ENCODE data around the gene EXOC4.

The EXOC4 gene

GRCh38 chr7:133552079-133552478, 299.2 kb downstream of the EXOC4 start:
- H3K27me3 ChIP-seq (ENCODE audit: insufficient read depth, low read length) = no peaks in the 10 kb centered on the region
- H3K4me3 ChIP-seq (ENCODE audit: low read length) = no peak overlapping the region
- H3K9ac ChIP-seq (ENCODE audit: low read depth, low read length) = no peak overlapping the region
- H3K4me1 ChIP-seq (ENCODE audit: insufficient read depth, low read length) = no peaks in the 10 kb centered on the region
- H3K9me3 ChIP-seq (ENCODE audit: insufficient read depth, low read depth, low read length) = no peaks in the 10 kb centered on the region
- H3K27ac ChIP-seq (ENCODE audit: low read depth, low read length) = no peak overlapping the region
- 100% methylated on average over 1 of the region's 1 CpG for WGBS
- H3K36me3 ChIP-seq (ENCODE audit: insufficient read depth, low read length) = no peaks in the 10 kb centered on the region

GRCh38 chr7:133554330-133554729, 301.5 kb downstream of the EXOC4 start:
- H3K36me3 ChIP-seq (ENCODE audit: insufficient read depth, low read length) = no peaks in the 10 kb centered on the region
- WGBS = 93% methylated on average over 2 of the region's 2 CpGs
- H3K27me3 ChIP-seq (ENCODE audit: insufficient read depth, low read length) = no peaks in the 10 kb centered on the region
- no peak overlapping the region for H3K4me3 ChIP-seq (ENCODE audit: low read length)
- no peak overlapping the region for H3K9ac ChIP-seq (ENCODE audit: low read depth, low read length)
- no peaks in the 10 kb centered on the region for H3K9me3 ChIP-seq (ENCODE audit: insufficient read depth, low read depth, low read length)
- H3K27ac ChIP-seq (ENCODE audit: low read depth, low read length) = no peak overlapping the region
- H3K4me1 ChIP-seq (ENCODE audit: insufficient read depth, low read length) = no peaks in the 10 kb centered on the region

- H3K4me1 ChIP-seq (ENCODE audit: insufficient read depth, low read length) = no peaks in the 10 kb centered on the region
- H3K9ac ChIP-seq (ENCODE audit: low read depth, low read length) = no peak overlapping the region
- H3K27ac ChIP-seq (ENCODE audit: low read depth, low read length) = no peak overlapping the region
- H3K9me3 ChIP-seq (ENCODE audit: insufficient read depth, low read depth, low read length) = no peaks in the 10 kb centered on the region
- 40% methylated on average over 2 of the region's 2 CpGs for WGBS
- H3K4me3 ChIP-seq (ENCODE audit: low read length) = no peak overlapping the region
- H3K27me3 ChIP-seq (ENCODE audit: insufficient read depth, low read length) = no peaks in the 10 kb centered on the region
- no peaks in the 10 kb centered on the region for H3K36me3 ChIP-seq (ENCODE audit: insufficient read depth, low read length)
Measured at GRCh38 chr7:133556048-133556447, 303.2 kb downstream of the EXOC4 start.

- H3K27ac ChIP-seq (ENCODE audit: low read depth, low read length) = no peak overlapping the region
- H3K4me3 ChIP-seq (ENCODE audit: low read length) = no peak overlapping the region
- peaks cover 4% of the 10 kb centered on the region; the same call in 1 of the 2 replicates for H3K4me1 ChIP-seq (ENCODE audit: insufficient read depth, low read length)
- 93% methylated on average over 6 of the region's 6 CpGs for WGBS
- H3K9me3 ChIP-seq (ENCODE audit: insufficient read depth, low read depth, low read length) = no peaks in the 10 kb centered on the region
- no peaks in the 10 kb centered on the region for H3K36me3 ChIP-seq (ENCODE audit: insufficient read depth, low read length)
- H3K9ac ChIP-seq (ENCODE audit: low read depth, low read length) = no peak overlapping the region
- no peaks in the 10 kb centered on the region for H3K27me3 ChIP-seq (ENCODE audit: insufficient read depth, low read length)
Measured at GRCh38 chr7:133556553-133556952, 303.7 kb downstream of the EXOC4 start.

- no peaks in the 10 kb centered on the region for H3K27me3 ChIP-seq (ENCODE audit: insufficient read depth, low read length)
- H3K27ac ChIP-seq (ENCODE audit: low read depth, low read length) = no peak overlapping the region
- H3K9ac ChIP-seq (ENCODE audit: low read depth, low read length) = no peak overlapping the region
- H3K4me1 ChIP-seq (ENCODE audit: insufficient read depth, low read length) = peaks cover 12% of the 10 kb centered on the region
- H3K9me3 ChIP-seq (ENCODE audit: insufficient read depth, low read depth, low read length) = no peaks in the 10 kb centered on the region
- WGBS = 93% methylated on average over 2 of the region's 2 CpGs
- no peaks in the 10 kb centered on the region for H3K36me3 ChIP-seq (ENCODE audit: insufficient read depth, low read length)
- H3K4me3 ChIP-seq (ENCODE audit: low read length) = no peak overlapping the region
Measured at GRCh38 chr7:133560900-133561299, 308.0 kb downstream of the EXOC4 start.

GRCh38 chr7:133561396-133561795, 308.5 kb downstream of the EXOC4 start:
- Histone ChIP-seq H3K4me1 (ENCODE audit: insufficient read depth, low read length) (peaks cover 12% of the 10 kb centered on the region), H3K9me3 (ENCODE audit: insufficient read depth, low read depth, low read length) (no peaks in the 10 kb centered on the region), H3K9ac (ENCODE audit: low read depth, low read length) (no peak overlapping the region), H3K4me3 (ENCODE audit: low read length) (no peak overlapping the region), H3K27me3 (ENCODE audit: insufficient read depth, low read length) (no peaks in the 10 kb centered on the region), H3K27ac (ENCODE audit: low read depth, low read length) (no peak overlapping the region), H3K36me3 (ENCODE audit: insufficient read depth, low read length) (no peaks in the 10 kb centered on the region)
- 97% methylated on average over 3 of the region's 3 CpGs for WGBS

GRCh38 chr7:133562621-133563020, 309.7 kb downstream of the EXOC4 start:
- H3K4me1 ChIP-seq (ENCODE audit: insufficient read depth, low read length) = peaks cover 12% of the 10 kb centered on the region
- H3K4me3 ChIP-seq (ENCODE audit: low read length) = no peak overlapping the region
- H3K9me3 ChIP-seq (ENCODE audit: insufficient read depth, low read depth, low read length) = no peaks in the 10 kb centered on the region
- no peaks in the 10 kb centered on the region for H3K27me3 ChIP-seq (ENCODE audit: insufficient read depth, low read length)
- no peaks in the 10 kb centered on the region for H3K36me3 ChIP-seq (ENCODE audit: insufficient read depth, low read length)
- no peak overlapping the region for H3K27ac ChIP-seq (ENCODE audit: low read depth, low read length)
- H3K9ac ChIP-seq (ENCODE audit: low read depth, low read length) = no peak overlapping the region
- 92% methylated on average over 3 of the region's 4 CpGs for WGBS

- 93% methylated on average over 5 of the region's 5 CpGs for WGBS
- Histone ChIP-seq H3K4me3 (ENCODE audit: low read length) (no peak overlapping the region), H3K27me3 (ENCODE audit: insufficient read depth, low read length) (no peaks in the 10 kb centered on the region), H3K36me3 (ENCODE audit: insufficient read depth, low read length) (no peaks in the 10 kb centered on the region), H3K9ac (ENCODE audit: low read depth, low read length) (no peak overlapping the region), H3K9me3 (ENCODE audit: insufficient read depth, low read depth, low read length) (no peaks in the 10 kb centered on the region), H3K4me1 (ENCODE audit: insufficient read depth, low read length) (peaks cover 12% of the 10 kb centered on the region), H3K27ac (ENCODE audit: low read depth, low read length) (no peak overlapping the region)
Measured at GRCh38 chr7:133563251-133563650, 310.4 kb downstream of the EXOC4 start.

- WGBS = 79% methylated on average over 1 of the region's 2 CpGs
- H3K9me3 ChIP-seq (ENCODE audit: insufficient read depth, low read depth, low read length) = no peaks in the 10 kb centered on the region
- no peaks in the 10 kb centered on the region for H3K36me3 ChIP-seq (ENCODE audit: insufficient read depth, low read length)
- peaks cover 12% of the 10 kb centered on the region for H3K4me1 ChIP-seq (ENCODE audit: insufficient read depth, low read length)
- H3K27me3 ChIP-seq (ENCODE audit: insufficient read depth, low read length) = no peaks in the 10 kb centered on the region
- H3K4me3 ChIP-seq (ENCODE audit: low read length) = no peak overlapping the region
- H3K9ac ChIP-seq (ENCODE audit: low read depth, low read length) = no peak overlapping the region
- no peak overlapping the region for H3K27ac ChIP-seq (ENCODE audit: low read depth, low read length)
Measured at GRCh38 chr7:133564484-133564883, 311.6 kb downstream of the EXOC4 start.

GRCh38 chr7:133568544-133568943, 315.7 kb downstream of the EXOC4 start:
- H3K4me3 ChIP-seq (ENCODE audit: low read length) = no peak overlapping the region
- no peaks in the 10 kb centered on the region for H3K27me3 ChIP-seq (ENCODE audit: insufficient read depth, low read length)
- H3K9me3 ChIP-seq (ENCODE audit: insufficient read depth, low read depth, low read length) = no peaks in the 10 kb centered on the region
- no peak overlapping the region for H3K9ac ChIP-seq (ENCODE audit: low read depth, low read length)
- no peaks in the 10 kb centered on the region for H3K4me1 ChIP-seq (ENCODE audit: insufficient read depth, low read length)
- WGBS = 97% methylated on average over 1 of the region's 3 CpGs
- H3K27ac ChIP-seq (ENCODE audit: low read depth, low read length) = no peak overlapping the region
- H3K36me3 ChIP-seq (ENCODE audit: insufficient read depth, low read length) = no peaks in the 10 kb centered on the region

GRCh38 chr7:133570321-133570720, 317.4 kb downstream of the EXOC4 start:
- 93% methylated on average over 3 of the region's 3 CpGs for WGBS
- no peaks in the 10 kb centered on the region for H3K9me3 ChIP-seq (ENCODE audit: insufficient read depth, low read depth, low read length)
- no peaks in the 10 kb centered on the region for H3K36me3 ChIP-seq (ENCODE audit: insufficient read depth, low read length)
- no peak overlapping the region for H3K27ac ChIP-seq (ENCODE audit: low read depth, low read length)
- H3K9ac ChIP-seq (ENCODE audit: low read depth, low read length) = no peak overlapping the region
- H3K4me1 ChIP-seq (ENCODE audit: insufficient read depth, low read length) = peaks cover 4% of the 10 kb centered on the region; the same call in 1 of the 2 replicates
- no peak overlapping the region for H3K4me3 ChIP-seq (ENCODE audit: low read length)
- H3K27me3 ChIP-seq (ENCODE audit: insufficient read depth, low read length) = no peaks in the 10 kb centered on the region

GRCh38 chr7:133571076-133571475, 318.2 kb downstream of the EXOC4 start:
- H3K9ac ChIP-seq (ENCODE audit: low read depth, low read length) = no peak overlapping the region
- H3K4me1 ChIP-seq (ENCODE audit: insufficient read depth, low read length) = peaks cover 4% of the 10 kb centered on the region; the same call in 1 of the 2 replicates
- H3K27me3 ChIP-seq (ENCODE audit: insufficient read depth, low read length) = no peaks in the 10 kb centered on the region
- no peak overlapping the region for H3K4me3 ChIP-seq (ENCODE audit: low read length)
- no peaks in the 10 kb centered on the region for H3K9me3 ChIP-seq (ENCODE audit: insufficient read depth, low read depth, low read length)
- 97% methylated on average over 2 of the region's 3 CpGs for WGBS
- H3K27ac ChIP-seq (ENCODE audit: low read depth, low read length) = no peak overlapping the region
- no peaks in the 10 kb centered on the region for H3K36me3 ChIP-seq (ENCODE audit: insufficient read depth, low read length)
